Measurements from ENCODE around the gene FBLN2. TPM values are rescaled to one million over a fixed set of nuclear protein-coding genes. Genes with fewer than 3 reads are reported as not detected.
"Not testable (repeated sequence)": the region's sequence is repeated elsewhere in the genome, so short reads cannot be mapped to it uniquely, and the experiment has no call there.

FBLN2 gene
- 1.1 and 1.3 TPM in 2 replicates for polyA plus RNA-seq (2011; rRNA removed)
- 1.7 and 2.7 TPM in 2 replicates for polyA plus RNA-seq (2012; cell fraction: cytosol; rRNA removed)
- polyA plus RNA-seq (2012; cell fraction: nucleus; rRNA removed), result 5.7 and 7.7 TPM in 2 replicates
- polyA plus RNA-seq (2017; fragmentation: RNase III; extraction: RNeasy Plus Mini Kit Qiagen cat#74134 plus additional on column Dnase treatment), result 1.6 to 2.7 TPM (median 2.6 TPM) in 3 replicates
- polyA minus RNA-seq (2011; rRNA and poly(A)+ RNA removed), result 0.74 and 1.2 TPM in 2 replicates

- Histone ChIP-seq H3K9me3 (no peaks in the 10 kb centered on the region), H3K27ac (peak within 1 kb of the TSS; percentile 51 to 82; a peak in 4 of 6 replicates), H3K4me1 (peaks cover 34% of the 10 kb centered on the region), H3K4me2 (peak within 1 kb of the TSS; percentile 64), H3K4me3 (peak within 1 kb of the TSS; percentile 26)
- WGBS (ENCODE audit: missing lambda C conversion rate), result 87% methylated on average over 38 of the region's 107 CpGs
- TF ChIP-seq EHMT2 (IDR thresholded peaks at IDR 0.05; ENCODE audit: low read depth) (no peak), FOXS1 (CRISPR knock-in tag; IDR thresholded peaks at IDR 0.05) (no peak), ZC3H11A (IDR thresholded peaks at IDR 0.05) (no peak), KDM1A (IDR thresholded peaks at IDR 0.05; ENCODE audit: low read depth) (no peak), HES2 (IDR thresholded peaks at IDR 0.05) (no peak), NR3C1 (IDR thresholded peaks at IDR 0.05) (no peak), MAFK (IDR thresholded peaks at IDR 0.05; ENCODE audit: partially characterized antibody) (no peak), EP300 (IDR thresholded peaks at IDR 0.05) (no peak), HMGXB4 (CRISPR knock-in tag; IDR thresholded peaks at IDR 0.05; ENCODE audit: borderline replicate concordance) (no peak), RAD21 (conservative IDR thresholded peaks at IDR 0.05 in 1 of 2, IDR thresholded peaks at IDR 0.05 in 1 of 2) (no peak), MYC (IDR thresholded peaks at IDR 0.05; ENCODE audit: borderline replicate concordance, low read length) (no peak), CBX2 (IDR thresholded peaks at IDR 0.05; ENCODE audit: borderline replicate concordance, low read depth) (no peak), E2F6 (IDR thresholded peaks at IDR 0.05; ENCODE audit: borderline replicate concordance, low read depth) (no peak; the same call in 1 of the 2 replicates), TFCP2L1 (CRISPR knock-in tag; IDR thresholded peaks at IDR 0.05) (no peak), ZFP36 (IDR thresholded peaks at IDR 0.05; ENCODE audit: borderline replicate concordance, partially characterized antibody) (no peak), CTCF (IDR thresholded peaks at IDR 0.05) (no peak), JUN (IDR thresholded peaks at IDR 0.05) (no peak), JUNB (IDR thresholded peaks at IDR 0.05) (no peak)
- TF ChIP-seq, protein P1, sequence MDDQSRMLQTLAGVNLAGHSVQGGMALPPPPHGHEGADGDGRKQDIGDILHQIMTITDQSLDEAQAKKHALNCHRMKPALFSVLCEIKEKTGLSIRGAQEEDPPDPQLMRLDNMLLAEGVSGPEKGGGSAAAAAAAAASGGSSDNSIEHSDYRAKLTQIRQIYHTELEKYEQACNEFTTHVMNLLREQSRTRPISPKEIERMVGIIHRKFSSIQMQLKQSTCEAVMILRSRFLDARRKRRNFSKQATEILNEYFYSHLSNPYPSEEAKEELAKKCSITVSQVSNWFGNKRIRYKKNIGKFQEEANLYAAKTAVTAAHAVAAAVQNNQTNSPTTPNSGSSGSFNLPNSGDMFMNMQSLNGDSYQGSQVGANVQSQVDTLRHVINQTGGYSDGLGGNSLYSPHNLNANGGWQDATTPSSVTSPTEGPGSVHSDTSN (IDR thresholded peaks at IDR 0.05), result no peak
- TF ChIP-seq, protein P2, sequence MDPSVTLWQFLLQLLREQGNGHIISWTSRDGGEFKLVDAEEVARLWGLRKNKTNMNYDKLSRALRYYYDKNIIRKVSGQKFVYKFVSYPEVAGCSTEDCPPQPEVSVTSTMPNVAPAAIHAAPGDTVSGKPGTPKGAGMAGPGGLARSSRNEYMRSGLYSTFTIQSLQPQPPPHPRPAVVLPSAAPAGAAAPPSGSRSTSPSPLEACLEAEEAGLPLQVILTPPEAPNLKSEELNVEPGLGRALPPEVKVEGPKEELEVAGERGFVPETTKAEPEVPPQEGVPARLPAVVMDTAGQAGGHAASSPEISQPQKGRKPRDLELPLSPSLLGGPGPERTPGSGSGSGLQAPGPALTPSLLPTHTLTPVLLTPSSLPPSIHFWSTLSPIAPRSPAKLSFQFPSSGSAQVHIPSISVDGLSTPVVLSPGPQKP (IDR thresholded peaks at IDR 0.05; ENCODE audit: low read depth, low read length), result no peak
- POLR2A ChIA-PET, result no interaction called here
- no peak for FAIRE-seq
- DNase-seq (ENCODE audit: low read depth in 1 of 2, low spot score in 1 of 2), result no peak
- CTCF ChIA-PET, result interaction anchor here (1.0 to 2.5 kb wide), 3 partner anchors 50 to 102 kb away, joined by 3 to 13 read pairs (median 4); no protein-coding TSS in a partner anchor
- peak; percentile 16 to 73; a peak in 4 of 6 replicates for ATAC-seq
These were observed at the start of gene FBLN2 for GRCh38 chr3:13548696-13549622. Gene FBLN2, plus strand, starts transcription at chr3:13549125. Its CDS starts 21,231 bp downstream, at chr3:13570356.

DNA sequence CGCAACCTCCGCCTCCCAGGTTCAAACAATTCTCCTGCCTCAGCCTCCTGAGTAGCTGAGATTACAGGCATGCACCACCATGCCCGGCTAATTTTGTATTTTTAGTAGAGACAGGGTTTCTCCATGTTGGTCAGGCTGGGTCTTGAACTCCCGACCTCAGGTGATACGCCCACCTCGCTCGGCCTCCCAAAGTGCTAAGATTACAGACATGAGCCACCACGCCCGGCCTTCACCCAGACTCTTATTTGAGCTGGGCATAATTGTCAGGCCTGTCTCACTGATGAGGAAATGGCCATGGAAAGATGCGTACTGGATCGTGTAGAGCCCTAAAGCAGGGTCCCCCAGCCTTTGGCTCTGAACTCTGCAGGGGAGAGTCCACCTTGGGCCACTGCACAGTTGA, 49.7 kb upstream of the FBLN2 start:
- H3K4me3 ChIP-seq; H3K4me1 ChIP-seq; H3K4me2 ChIP-seq; FAIRE-seq; POLR2A ChIA-PET; DNase-seq (ENCODE audit: low read depth in 1 of 2, low spot score in 1 of 2); ATAC-seq; H3K27ac ChIP-seq; H3K9me3 ChIP-seq: not testable (repeated sequence)
- 82% methylated on average over 11 of the region's 11 CpGs for WGBS (ENCODE audit: missing lambda C conversion rate)
- CTCF ChIA-PET, result interaction anchor here (0.9 to 11.8 kb wide), 16 partner anchors 9 to 407 kb away, joined by 3 to 1096 read pairs (median 7); no protein-coding TSS in a partner anchor

Data from A549 (cell line).